ENCODE data around the gene INPP4B. TPM values are rescaled to one million over a fixed set of nuclear protein-coding genes. Genes with fewer than 3 reads are reported as not detected.

The INPP4B gene
- total and polyA plus RNA-seq, 2 of the 4 experiments (the other 2 are of a cell fraction), result 1.8 to 14.0 TPM

DNA sequence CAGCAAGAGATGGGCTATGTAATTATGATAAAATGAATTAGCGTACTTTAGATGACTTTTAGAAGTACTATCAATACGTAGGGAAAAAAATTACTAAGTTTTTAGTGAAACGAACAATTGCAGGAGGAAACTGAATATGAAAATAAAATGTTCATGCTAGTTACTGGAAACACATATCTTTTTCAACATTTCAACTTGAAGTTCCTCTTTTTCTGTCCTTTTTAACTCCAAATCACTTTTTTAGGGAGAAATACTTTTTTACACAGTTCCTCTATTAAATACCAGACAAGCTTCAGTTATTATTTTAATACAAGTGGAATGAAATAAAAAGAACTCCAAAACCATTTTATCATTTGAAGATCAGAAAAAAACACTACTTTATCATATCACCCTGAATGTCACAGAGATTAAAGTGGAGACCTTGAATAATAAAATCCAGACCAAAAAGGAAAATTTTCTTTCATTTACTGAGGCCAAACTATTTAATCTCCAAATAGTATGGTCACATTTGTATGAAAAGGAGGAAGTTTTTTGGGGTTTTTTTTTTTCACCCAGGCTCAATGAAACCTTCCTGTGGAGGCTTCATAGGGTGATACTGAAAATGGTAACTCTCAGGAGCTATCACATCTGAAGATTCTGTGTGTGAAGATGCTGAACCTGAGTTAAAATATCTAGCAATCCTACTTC lies 306.2 kb downstream of the INPP4B start:
- Histone ChIP-seq H2AK9ac (replicated peaks; ENCODE audit: low read depth, low read length, poor library complexity) (no peak overlapping the region), H2BK15ac (ENCODE audit: low read depth, low read length) (no peak overlapping the region), H2BK5ac (ENCODE audit: low read depth, low read length, poor library complexity, severe bottlenecking) (no peak overlapping the region), H3K4me2 (ENCODE audit: low read depth, low read length) (no peak overlapping the region), H3K4ac (ENCODE audit: low read depth, low read length) (no peak overlapping the region), H3K9me3 (ENCODE audit: control insufficient read depth, insufficient read depth, low read length) (no peaks in the 10 kb centered on the region), H4K20me1 (ENCODE audit: insufficient read depth, low read length) (no peaks in the 10 kb centered on the region), H2AK5ac (ENCODE audit: low read depth, low read length) (no peak overlapping the region), H4K5ac (ENCODE audit: low read depth, low read length) (no peak overlapping the region), H2BK120ac (ENCODE audit: low read depth, low read length) (no peak overlapping the region), H3K9ac (ENCODE audit: low read depth, low read length) (no peak overlapping the region), H3K4me1 (ENCODE audit: control insufficient read depth, insufficient read depth, low read length) (no peaks in the 10 kb centered on the region), H3K27ac (ENCODE audit: insufficient read depth, low read length) (no peak overlapping the region), H3K56ac (ENCODE audit: extremely low read depth, insufficient read depth, low read length) (no peak overlapping the region), H3K14ac (replicated peaks; ENCODE audit: low read depth, low read length) (no peak overlapping the region), H3K23ac (ENCODE audit: low read depth, low read length) (no peak overlapping the region), H2BK20ac (ENCODE audit: low read depth, low read length) (no peak overlapping the region), H4K8ac (ENCODE audit: low read depth in 2 of 2, low read length in 2 of 2) (no peak overlapping the region), H3K36me3 (ENCODE audit: control insufficient read depth, insufficient read depth, low read length) (no peaks in the 10 kb centered on the region), H3K18ac (ENCODE audit: low read depth, low read length) (no peak overlapping the region), H2AFZ (replicated peaks; ENCODE audit: low read length, poor library complexity) (no peak overlapping the region), H3K79me1 (ENCODE audit: low read depth in 1 of 2, low read length in 2 of 2) (no peaks in the 10 kb centered on the region), H3K4me3 (ENCODE audit: insufficient read depth, low read depth, low read length) (no peak overlapping the region), H4K91ac (ENCODE audit: insufficient read depth, low read depth, low read length) (no peak overlapping the region), H3K27me3 (ENCODE audit: control insufficient read depth, insufficient read depth, low read length) (no peaks in the 10 kb centered on the region), H3K9me1 (ENCODE audit: insufficient read depth, low read length) (no peaks in the 10 kb centered on the region; the same call in 1 of the 2 replicates)
- DNase-seq (no peak), ATAC-seq (ENCODE audit: low read depth) (no peak)
- no peak for TF ChIP-seq CHD1 (IDR thresholded peaks at IDR 0.05; ENCODE audit: low read depth, low read length)
- no peak for TF ChIP-seq MAZ (IDR thresholded peaks at IDR 0.05; ENCODE audit: borderline replicate concordance, low read depth, low read length)
- TF ChIP-seq FOS (IDR thresholded peaks at IDR 0.05; ENCODE audit: low read depth, low read length), result no peak
- TF ChIP-seq NFE2L2 (IDR thresholded peaks at IDR 0.05; ENCODE audit: low read depth, low read length), result no peak
- TF ChIP-seq RCOR1 (IDR thresholded peaks at IDR 0.05; ENCODE audit: insufficient replicate concordance, low read length), result no peak
- TF ChIP-seq, protein P1, sequence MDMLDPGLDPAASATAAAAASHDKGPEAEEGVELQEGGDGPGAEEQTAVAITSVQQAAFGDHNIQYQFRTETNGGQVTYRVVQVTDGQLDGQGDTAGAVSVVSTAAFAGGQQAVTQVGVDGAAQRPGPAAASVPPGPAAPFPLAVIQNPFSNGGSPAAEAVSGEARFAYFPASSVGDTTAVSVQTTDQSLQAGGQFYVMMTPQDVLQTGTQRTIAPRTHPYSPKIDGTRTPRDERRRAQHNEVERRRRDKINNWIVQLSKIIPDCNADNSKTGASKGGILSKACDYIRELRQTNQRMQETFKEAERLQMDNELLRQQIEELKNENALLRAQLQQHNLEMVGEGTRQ (IDR thresholded peaks at IDR 0.05; ENCODE audit: low read depth, low read length), result no peak
- no peak for TF ChIP-seq RFX5 (IDR thresholded peaks at IDR 0.05; ENCODE audit: low read depth, low read length)
- no peak for TF ChIP-seq MAFK (IDR thresholded peaks at IDR 0.05; ENCODE audit: low read depth, low read length)
- TF ChIP-seq, protein P2, sequence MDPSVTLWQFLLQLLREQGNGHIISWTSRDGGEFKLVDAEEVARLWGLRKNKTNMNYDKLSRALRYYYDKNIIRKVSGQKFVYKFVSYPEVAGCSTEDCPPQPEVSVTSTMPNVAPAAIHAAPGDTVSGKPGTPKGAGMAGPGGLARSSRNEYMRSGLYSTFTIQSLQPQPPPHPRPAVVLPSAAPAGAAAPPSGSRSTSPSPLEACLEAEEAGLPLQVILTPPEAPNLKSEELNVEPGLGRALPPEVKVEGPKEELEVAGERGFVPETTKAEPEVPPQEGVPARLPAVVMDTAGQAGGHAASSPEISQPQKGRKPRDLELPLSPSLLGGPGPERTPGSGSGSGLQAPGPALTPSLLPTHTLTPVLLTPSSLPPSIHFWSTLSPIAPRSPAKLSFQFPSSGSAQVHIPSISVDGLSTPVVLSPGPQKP (IDR thresholded peaks at IDR 0.05; ENCODE audit: borderline replicate concordance, low read depth, low read length), result no peak
- dilution Hi-C loops (cut with HindIII; ENCODE audit: low sequenced_read_pairs, unreplicated experiment) (no loop called here), in situ Hi-C loops (cut with MboI; ENCODE audit: low sequenced_read_pairs) (no loop called here), intact Hi-C loops (cut with micrococcal nuclease) (no loop called here)
- ChIA-PET POLR2A (ENCODE audit: unreplicated experiment) (no interaction called here), CTCF (no interaction called here)
- no TSS peak for BruUV-seq (replicated peaks)
- no CpG with 5 or more reads among the region's 3 CpGs for WGBS, 2 experiments (ENCODE audit: extremely low coverage in 2 of 2, insufficient read length in 1 of 2)
